HCT116 (cell line): Measurements from ENCODE around the gene METTL13. TPM values are rescaled to one million over a fixed set of nuclear protein-coding genes. Genes with fewer than 3 reads are reported as not detected.

Experiments
- ATAC-seq: fragments of 200-7000 bp; cut with Tn5 transposase; 2 replicates; pipeline ENCODE4 v1.9.1; 2020; ENCODE audit warnings: mild to moderate bottlenecking, moderate library complexity
- BruUV-seq: library from RNA; stranded (reverse); fragments of 400-500 nt; replicated peaks from 2 replicates; lab custom pipeline; 2021; lab: Mats Ljungman, UMichigan
- CTCF ChIA-PET: fragments of 300-600 bp; sonication (Branson Sonifier 250); formaldehyde crosslinking; loops from one replicate; lab custom pipeline; 2021; ENCODE audit warnings: antibody characterized with exemption; lab: Charles Lee
- POLR2A ChIA-PET: fragments of 300-600, 350-600 bp; sonication (Branson Sonifier 250); formaldehyde crosslinking; loops from one replicate; lab custom pipeline; 2021; ENCODE audit warnings: antibody characterized with exemption; lab: Charles Lee
- RAD21 ChIA-PET, 2 experiments: fragments of 300-600 bp; sonication (Branson Sonifier 250); formaldehyde crosslinking; loops; one replicate each; lab custom pipeline; 2023; ENCODE audit warnings: low total read pairs in 2 of 2; ENCODE audit not compliant: uncharacterized antibody in 2 of 2, unreplicated experiment in 2 of 2, low non-redundant PET in 1 of 2; lab: Charles Lee
- DNase-seq: peaks from one replicate; pipeline ENCODE4 v3.0.0-alpha.2; 2010; ENCODE audit warnings: low read depth, low spot score
- H2AFZ ChIP-seq: fragments of 200-600 bp; shearing (Covaris generic), sonication (generic); 2 replicates; pipeline ENCODE4 v1.6.1; 2017; ENCODE audit warnings: low read depth, mixed run types, mixed read lengths, antibody characterized with exemption, low read length; ENCODE audit not compliant: poor library complexity, severe bottlenecking
- H3K27ac ChIP-seq: 2 replicates; pipeline ENCODE4 v1.5.1; 2012; ENCODE audit warnings: low read depth, low read length
- H3K27me3 ChIP-seq: fragments of 200-600 bp; sonication (generic); 2 replicates; pipeline ENCODE4 v1.6.1; 2016; ENCODE audit warnings: mixed run types, low read length, mixed read lengths; ENCODE audit not compliant: insufficient read depth
- H3K36me3 ChIP-seq, 2 experiments: fragments of 200-500 bp in 1 of 2; fragments of 200-600 bp in 1 of 2; sonication (Bioruptor generic) in 1 of 2; sonication (generic) in 1 of 2; 2 replicates each; pipeline versions ENCODE4 v1.5.1 to v1.6.1; 2014 to 2016; ENCODE audit warnings: low read length in 2 of 2, inconsistent platforms in 1 of 2, mixed read lengths in 1 of 2, mixed run types in 1 of 2; ENCODE audit not compliant: insufficient read depth in 2 of 2, control insufficient read depth in 1 of 2
- H3K4me1 ChIP-seq, 2 experiments: fragments of 200-600 bp in 1 of 2; sonication (generic) in 1 of 2; 2 replicates each; pipeline versions ENCODE4 v1.5.1 to v1.6.1; 2012 to 2017; ENCODE audit warnings: low read length in 2 of 2, inconsistent platforms in 1 of 2, mild to moderate bottlenecking in 1 of 2, mixed read lengths in 1 of 2, mixed run types in 1 of 2, moderate library complexity in 1 of 2; ENCODE audit not compliant: insufficient read depth in 2 of 2, control insufficient read depth in 1 of 2
- H3K4me2 ChIP-seq: fragments of 200-600 bp; sonication (generic); 2 replicates; pipeline ENCODE4 v1.6.1; 2017; ENCODE audit warnings: mixed run types, low read length, mixed read lengths
- H3K4me3 ChIP-seq, 2 experiments: fragments of 200-600 bp in 1 of 2; sonication (generic) in 1 of 2; replicated peaks in 1 of 2; 2 replicates each; pipeline ENCODE4 v1.5.1; 2011 to 2016; ENCODE audit warnings: low read length in 2 of 2, control low read depth in 1 of 2, low read depth in 1 of 2, mild to moderate bottlenecking in 1 of 2, mixed read lengths in 1 of 2, mixed run types in 1 of 2
- H3K79me2 ChIP-seq: fragments of 200-600 bp; sonication (generic); 2 replicates; pipeline ENCODE4 v1.6.1; 2017; ENCODE audit warnings: mild to moderate bottlenecking, mixed run types, low read length, moderate library complexity, mixed read lengths; ENCODE audit not compliant: insufficient read depth
- H3K9ac ChIP-seq: fragments of 200-600 bp; sonication (generic); 2 replicates; pipeline ENCODE4 v1.6.1; 2016; ENCODE audit warnings: low read length, mixed read lengths
- H3K9me2 ChIP-seq: fragments of 200-600 bp; sonication (generic), shearing (Covaris generic); 2 replicates; pipeline ENCODE4 v1.6.1; 2017; ENCODE audit warnings: mixed run types, mild to moderate bottlenecking, moderate library complexity; ENCODE audit not compliant: insufficient read depth
- H3K9me3 ChIP-seq, 2 experiments: fragments of 200-500 bp in 1 of 2; fragments of 200-600 bp in 1 of 2; sonication (Bioruptor generic) in 1 of 2; sonication (generic) in 1 of 2; 2 replicates each; pipeline ENCODE4 v1.6.1; 2014 to 2017; ENCODE audit warnings: low read length in 2 of 2, mixed read lengths in 2 of 2, inconsistent platforms in 1 of 2, low read depth in 1 of 2, mild to moderate bottlenecking in 1 of 2, mixed run types in 1 of 2, moderate library complexity in 1 of 2; ENCODE audit not compliant: control insufficient read depth in 1 of 2, insufficient read depth in 1 of 2
- H4K20me1 ChIP-seq: fragments of 200-600 bp; sonication (generic), shearing (Covaris generic); 2 replicates; pipeline ENCODE4 v1.6.1; 2017; ENCODE audit warnings: mixed run types, mild to moderate bottlenecking, moderate library complexity; ENCODE audit not compliant: insufficient read depth
- EGR1 ChIP-seq: IDR thresholded peaks from 2 replicates; pipeline ENCODE4 v1.6.1; 2012; ENCODE audit warnings: low read depth
- JUND ChIP-seq: IDR thresholded peaks from 2 replicates; pipeline ENCODE4 v1.6.1; 2012
- MAX ChIP-seq: IDR thresholded peaks from 2 replicates; pipeline ENCODE4 v1.6.1; 2012
- POLR2A ChIP-seq: IDR thresholded peaks from 2 replicates; pipeline ENCODE4 v1.7.0; 2011; ENCODE audit warnings: borderline replicate concordance; ENCODE audit not compliant: insufficient read depth, insufficient read length; ENCODE audit errors: extremely low read depth
- POLR2AphosphoS5 ChIP-seq: IDR thresholded peaks from 2 replicates; pipeline ENCODE4 v1.6.1; 2011; ENCODE audit warnings: mild to moderate bottlenecking, low read depth, low read length, moderate library complexity
- RAD21 ChIP-seq: IDR thresholded peaks from 2 replicates; pipeline ENCODE4 v1.6.1; 2012; ENCODE audit warnings: low read depth, mild to moderate bottlenecking
- SIN3A ChIP-seq: IDR thresholded peaks from 2 replicates; pipeline ENCODE4 v1.6.1; 2012; ENCODE audit warnings: low read depth
- TCF7L2 ChIP-seq: IDR thresholded peaks from 2 replicates; pipeline ENCODE4 v1.7.0; 2011; ENCODE audit warnings: borderline replicate concordance, inconsistent platforms; ENCODE audit not compliant: insufficient read depth, insufficient read length; ENCODE audit errors: extremely low read depth
- ZNF274 ChIP-seq: fragments of 200-500 bp; sonication (Bioruptor generic); IDR thresholded peaks from 2 replicates; pipeline ENCODE4 v1.6.1; 2014; ENCODE audit warnings: mild to moderate bottlenecking, low read depth, low read length, inconsistent platforms
- intact Hi-C: fragments of 100-400 bp; cut with micrococcal nuclease; formaldehyde crosslinking; loops from 2 replicates; pipeline ENCODE4 v1.10.0; 2022
- total RNA-seq: library from RNA; stranded (reverse); gene quantifications from one replicate; pipeline ENCODE4 v1.2.1, GENCODE V29; 2021; ENCODE audit not compliant: unreplicated experiment
- TF ChIP-seq, protein P1 (sequence below): IDR thresholded peaks from 2 replicates; pipeline ENCODE4 v1.6.1; 2011; ENCODE audit warnings: mild to moderate bottlenecking, low read length, moderate library complexity; ENCODE audit not compliant: insufficient replicate concordance; ENCODE audit errors: extremely low read depth
- TF ChIP-seq, protein P2 (sequence below): IDR thresholded peaks from 2 replicates; pipeline ENCODE4 v1.6.1; 2012
- TF ChIP-seq, protein P3 (sequence below), 3 experiments: fragments of 200-600 bp in 1 of 3; sonication (generic) in 1 of 3; IDR thresholded peaks in 2 of 3; conservative IDR thresholded peaks in 1 of 3; 2 replicates each; pipeline ENCODE4 v1.5.1; 2012 to 2017; ENCODE audit warnings: low read depth in 2 of 3, low read length in 2 of 3, antibody characterized with exemption in 1 of 3, borderline replicate concordance in 1 of 3, control low read depth in 1 of 3, mild to moderate bottlenecking in 1 of 3, mixed read lengths in 1 of 3, mixed run types in 1 of 3, moderate library complexity in 1 of 3; ENCODE audit not compliant: insufficient read depth in 1 of 3

Gene METTL13
- total RNA-seq, 1 experiment from 2014 or later = 33.9 TPM

- TF ChIP-seq, protein P1, sequence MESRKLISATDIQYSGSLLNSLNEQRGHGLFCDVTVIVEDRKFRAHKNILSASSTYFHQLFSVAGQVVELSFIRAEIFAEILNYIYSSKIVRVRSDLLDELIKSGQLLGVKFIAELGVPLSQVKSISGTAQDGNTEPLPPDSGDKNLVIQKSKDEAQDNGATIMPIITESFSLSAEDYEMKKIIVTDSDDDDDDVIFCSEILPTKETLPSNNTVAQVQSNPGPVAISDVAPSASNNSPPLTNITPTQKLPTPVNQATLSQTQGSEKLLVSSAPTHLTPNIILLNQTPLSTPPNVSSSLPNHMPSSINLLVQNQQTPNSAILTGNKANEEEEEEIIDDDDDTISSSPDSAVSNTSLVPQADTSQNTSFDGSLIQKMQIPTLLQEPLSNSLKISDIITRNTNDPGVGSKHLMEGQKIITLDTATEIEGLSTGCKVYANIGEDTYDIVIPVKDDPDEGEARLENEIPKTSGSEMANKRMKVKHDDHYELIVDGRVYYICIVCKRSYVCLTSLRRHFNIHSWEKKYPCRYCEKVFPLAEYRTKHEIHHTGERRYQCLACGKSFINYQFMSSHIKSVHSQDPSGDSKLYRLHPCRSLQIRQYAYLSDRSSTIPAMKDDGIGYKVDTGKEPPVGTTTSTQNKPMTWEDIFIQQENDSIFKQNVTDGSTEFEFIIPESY = no peak
- TF ChIP-seq, protein P2, sequence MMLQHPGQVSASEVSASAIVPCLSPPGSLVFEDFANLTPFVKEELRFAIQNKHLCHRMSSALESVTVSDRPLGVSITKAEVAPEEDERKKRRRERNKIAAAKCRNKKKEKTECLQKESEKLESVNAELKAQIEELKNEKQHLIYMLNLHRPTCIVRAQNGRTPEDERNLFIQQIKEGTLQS = no peak
- TF ChIP-seq MAX = no peak
- TF ChIP-seq JUND = no peak
- TF ChIP-seq POLR2AphosphoS5 = no peak
- TF ChIP-seq, protein P3, sequence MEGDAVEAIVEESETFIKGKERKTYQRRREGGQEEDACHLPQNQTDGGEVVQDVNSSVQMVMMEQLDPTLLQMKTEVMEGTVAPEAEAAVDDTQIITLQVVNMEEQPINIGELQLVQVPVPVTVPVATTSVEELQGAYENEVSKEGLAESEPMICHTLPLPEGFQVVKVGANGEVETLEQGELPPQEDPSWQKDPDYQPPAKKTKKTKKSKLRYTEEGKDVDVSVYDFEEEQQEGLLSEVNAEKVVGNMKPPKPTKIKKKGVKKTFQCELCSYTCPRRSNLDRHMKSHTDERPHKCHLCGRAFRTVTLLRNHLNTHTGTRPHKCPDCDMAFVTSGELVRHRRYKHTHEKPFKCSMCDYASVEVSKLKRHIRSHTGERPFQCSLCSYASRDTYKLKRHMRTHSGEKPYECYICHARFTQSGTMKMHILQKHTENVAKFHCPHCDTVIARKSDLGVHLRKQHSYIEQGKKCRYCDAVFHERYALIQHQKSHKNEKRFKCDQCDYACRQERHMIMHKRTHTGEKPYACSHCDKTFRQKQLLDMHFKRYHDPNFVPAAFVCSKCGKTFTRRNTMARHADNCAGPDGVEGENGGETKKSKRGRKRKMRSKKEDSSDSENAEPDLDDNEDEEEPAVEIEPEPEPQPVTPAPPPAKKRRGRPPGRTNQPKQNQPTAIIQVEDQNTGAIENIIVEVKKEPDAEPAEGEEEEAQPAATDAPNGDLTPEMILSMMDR (IDR thresholded peaks at IDR 0.05 in 2 of 3, conservative IDR thresholded peaks at IDR 0.05 in 1 of 3; ENCODE audit: borderline replicate concordance in 1 of 3, insufficient read depth in 1 of 3, low read depth in 2 of 3, low read length in 2 of 3) = no peak
These were observed 15.1 kb downstream of the METTL13 start (continued) for GRCh38 chr1:171796592-171796991.

- intact Hi-C loops = no loop called here
- ATAC-seq (no peak), DNase-seq (no peak)
- Histone ChIP-seq H3K36me3 (peaks cover 14 to 23% of the 10 kb centered on the region in 2 experiments; a peak in 3 of 4 replicates), H3K9me3 (no peaks in the 10 kb centered on the region), H3K4me2 (no peak overlapping the region), H3K9me2 (no peaks in the 10 kb centered on the region), H4K20me1 (no peaks in the 10 kb centered on the region), H3K4me3 (no peak overlapping the region), H2AFZ (no peak overlapping the region), H3K27ac (no peak overlapping the region), H3K4me1 (peaks cover 0 to 13% of the 10 kb centered on the region in 2 experiments; a peak in 2 of 4 replicates), H3K79me2 (no peaks in the 10 kb centered on the region), H3K27me3 (no peaks in the 10 kb centered on the region), H3K9ac (no peak overlapping the region)
- POLR2A ChIA-PET = no interaction called here
- CTCF ChIA-PET = interaction anchor here (8.4 kb wide), 1 partner anchor 186 kb away, joined by 237 read pairs; no protein-coding TSS in a partner anchor
- TF ChIP-seq RAD21 (no peak), POLR2A (no peak), ZNF274 (no peak), EGR1 (no peak), TCF7L2 (no peak), SIN3A (no peak)
- TF ChIP-seq, protein P3 (IDR thresholded peaks at IDR 0.05 in 2 of 3, conservative IDR thresholded peaks at IDR 0.05 in 1 of 3; ENCODE audit: borderline replicate concordance in 1 of 3, insufficient read depth in 1 of 3, low read depth in 2 of 3, low read length in 2 of 3) = no peak
- BruUV-seq = no TSS peak
- RAD21 ChIA-PET = no interaction called here
These were observed 16.9 kb downstream of the METTL13 start for GRCh38 chr1:171798311-171798710.
